NCI-H2227 (cell line): ENCODE measurements around the gene XYLT2.
"Not testable (repeated sequence)": the region's sequence is repeated elsewhere in the genome, so short reads cannot be mapped to it uniquely, and the experiment has no call there.

Experiments
- DNase-seq: peaks from one replicate; lab custom pipeline; 2025; ENCODE audit not compliant: unreplicated experiment; lab: John Stamatoyannopoulos, UW

Gene XYLT2

DNA sequence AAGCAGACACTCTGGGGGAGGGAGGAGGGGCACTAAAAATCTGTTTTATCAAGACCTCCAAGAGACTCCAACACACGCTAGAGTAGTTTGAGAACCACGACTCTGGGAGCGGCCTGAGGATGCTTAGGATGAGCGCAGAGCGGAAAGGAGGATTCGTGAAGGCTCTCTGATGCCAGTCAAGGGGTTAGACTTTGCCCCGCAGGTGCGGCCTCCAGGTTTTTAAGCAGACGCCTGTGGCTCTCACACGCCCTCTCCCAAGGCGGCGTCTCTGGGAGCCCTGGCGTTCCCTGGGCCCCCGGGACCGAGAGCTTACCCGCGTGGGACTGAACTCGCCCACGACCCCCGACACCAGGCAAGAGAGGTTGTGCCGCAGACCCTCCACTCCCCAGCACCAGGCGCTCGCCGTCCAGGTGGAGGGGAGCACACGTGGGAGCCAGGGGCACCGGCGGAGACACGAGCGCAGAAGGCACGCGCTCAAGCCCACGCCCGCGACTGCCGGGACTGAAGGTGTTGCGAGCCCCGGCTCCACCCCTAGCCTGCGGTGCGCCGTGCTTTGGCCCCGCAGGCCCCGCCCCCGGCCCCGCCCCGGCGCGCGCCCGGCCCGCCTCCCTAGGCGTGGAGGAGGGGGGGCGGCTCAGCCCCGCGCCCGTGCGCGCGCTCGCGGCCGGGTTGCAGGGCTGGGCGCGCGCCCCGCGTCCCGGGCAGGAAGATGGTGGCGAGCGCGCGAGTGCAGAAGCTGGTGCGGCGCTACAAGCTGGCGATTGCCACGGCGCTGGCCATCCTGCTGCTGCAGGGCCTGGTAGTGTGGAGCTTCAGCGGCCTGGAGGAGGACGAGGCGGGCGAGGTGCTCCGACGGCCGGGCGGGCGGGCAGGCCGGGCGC, at the start of gene XYLT2:
Gene XYLT2, plus strand, starts transcription at position 695 of the 881 bp plus-strand sequence. Its CDS starts 15 bp downstream, at position 710.
- peak; percentile 92 for DNase-seq

DNA sequence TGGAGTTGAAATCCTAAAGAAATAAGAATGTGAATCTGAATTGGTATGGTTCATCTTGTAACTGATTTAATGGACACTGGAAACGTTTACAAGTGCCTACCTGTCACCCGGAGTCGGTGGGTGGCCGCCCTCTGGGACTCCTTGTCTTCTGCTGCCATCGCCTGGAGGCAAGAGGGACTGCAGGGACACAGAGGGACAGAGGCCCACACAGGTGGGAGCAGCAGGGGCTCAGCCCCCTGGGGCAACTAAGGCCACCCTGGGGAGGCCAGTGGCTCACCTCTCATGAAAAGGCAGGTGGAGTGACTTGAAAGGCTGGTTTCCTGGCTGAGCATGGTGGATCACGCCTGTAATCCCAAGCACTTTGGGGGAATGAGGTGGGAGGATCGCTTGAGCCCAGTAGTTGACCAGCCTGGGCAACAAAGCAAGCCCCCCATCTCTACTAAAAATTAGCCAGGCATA, 48.5 kb upstream of the XYLT2 start:
- DNase-seq, result peak; percentile 76

DNA sequence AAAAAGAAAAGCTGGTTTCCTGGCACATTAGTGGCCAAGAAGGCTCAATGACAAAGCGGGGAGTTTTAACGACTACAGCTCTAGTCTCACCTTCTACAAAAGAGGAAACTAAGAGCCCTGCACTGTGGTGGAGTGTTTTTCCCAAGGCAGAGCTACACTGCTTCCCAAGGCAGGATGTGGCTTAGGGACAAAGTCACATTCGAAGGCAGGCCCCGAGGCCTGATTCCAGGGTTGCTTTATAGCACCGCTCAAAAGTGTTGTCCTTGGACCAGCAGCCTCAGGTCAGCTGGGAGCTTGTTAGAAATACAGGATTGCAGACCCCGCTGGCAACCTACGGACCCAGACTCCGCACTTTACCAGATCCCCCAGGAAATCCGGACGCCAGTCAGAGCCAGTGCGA, 47.9 kb upstream of the XYLT2 start:
- DNase-seq, result no peak

DNA sequence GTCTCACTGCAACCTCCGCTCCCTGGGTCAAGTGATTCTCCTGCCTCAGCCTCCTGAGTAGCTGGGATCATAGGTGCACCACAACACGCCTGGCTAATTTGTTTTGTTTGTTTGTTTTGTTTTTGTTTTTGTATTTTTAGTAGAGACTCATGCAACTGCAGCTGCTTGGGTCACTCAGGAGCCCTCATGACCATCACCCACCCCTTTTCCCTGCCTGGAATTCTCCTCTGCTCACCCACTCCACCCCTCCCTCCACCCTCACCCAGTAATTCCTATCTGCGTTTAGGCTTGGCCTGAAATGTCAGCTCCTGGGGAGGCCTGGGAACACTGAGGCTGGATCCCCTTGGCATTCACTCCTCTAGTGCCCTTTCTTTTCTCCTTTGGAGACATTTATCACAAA, 46.1 kb upstream of the XYLT2 start:
- DNase-seq, result no peak

DNA sequence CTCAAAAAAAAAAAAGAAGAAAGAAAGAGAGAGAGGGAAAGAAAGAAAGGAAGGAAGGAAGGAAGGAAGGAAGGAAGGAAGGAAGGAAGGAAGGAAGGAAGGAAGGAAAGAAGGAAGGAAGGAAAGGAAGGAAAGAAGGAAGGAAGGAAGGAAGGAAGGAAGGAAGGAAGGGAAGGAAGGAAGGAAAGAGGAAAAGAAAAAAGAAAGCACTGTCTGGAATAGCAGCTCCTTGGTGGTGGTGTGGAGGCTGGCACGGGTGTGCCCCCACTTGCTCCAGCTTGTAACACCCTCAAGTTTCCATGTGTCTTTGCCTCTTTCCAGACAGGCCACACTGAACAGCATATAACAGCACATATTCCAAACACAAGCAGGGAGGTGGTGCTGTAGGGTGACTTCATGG, 45.1 kb upstream of the XYLT2 start:
- not testable (repeated sequence) for DNase-seq

DNA sequence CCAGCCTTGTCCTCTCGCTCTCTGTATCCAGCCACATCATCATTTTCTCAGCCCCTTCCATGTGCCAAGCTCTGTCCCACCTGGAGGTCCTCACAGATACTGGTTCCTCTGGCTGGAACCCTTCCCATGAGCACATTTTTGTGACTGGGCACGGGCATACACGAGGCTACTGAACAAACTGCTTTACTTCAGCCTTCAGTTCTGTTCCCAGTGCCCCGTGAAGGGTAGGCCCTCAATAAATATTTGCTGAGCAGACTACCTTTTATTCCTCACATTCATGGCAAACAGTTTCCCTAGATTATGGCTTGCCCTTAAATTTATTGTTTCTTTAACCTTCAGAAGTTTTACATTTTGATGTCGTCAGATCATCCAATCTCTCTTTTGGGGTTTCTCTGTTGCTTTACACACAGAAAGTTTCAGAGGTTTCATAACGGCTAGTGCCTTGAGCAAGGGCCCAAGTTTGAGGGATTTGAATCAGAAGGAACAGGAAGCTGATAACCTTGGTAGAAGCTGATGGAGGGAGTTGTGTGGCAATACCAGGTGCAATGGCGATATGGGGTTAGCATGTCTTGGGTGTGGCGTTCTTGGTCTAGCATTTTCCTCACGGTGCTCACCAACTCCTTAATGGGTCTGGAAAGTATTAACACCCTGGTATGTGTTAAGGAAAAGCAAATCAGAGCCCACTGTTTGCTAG, 43.9 kb upstream of the XYLT2 start:
- no peak for DNase-seq

DNA sequence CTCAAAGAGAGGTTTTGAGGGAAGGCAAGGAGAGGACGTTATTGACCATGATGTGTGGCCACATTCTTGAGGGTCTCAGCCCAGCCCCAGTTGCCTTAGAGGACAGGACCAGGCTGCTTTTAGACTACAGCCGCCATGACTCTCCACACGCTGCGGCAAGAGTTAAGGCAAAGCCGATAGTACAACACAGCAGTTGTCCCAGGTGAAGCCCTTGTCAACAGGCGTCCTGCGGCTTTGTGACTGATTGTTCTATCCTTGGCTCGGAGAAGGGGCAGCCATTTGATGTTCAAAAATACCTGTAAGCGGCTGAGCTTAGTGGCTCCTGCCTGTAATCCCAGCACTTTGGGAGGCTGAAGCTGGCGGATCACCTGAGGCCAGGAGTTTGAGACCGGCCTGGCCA, 42.9 kb upstream of the XYLT2 start:
- DNase-seq, result no peak

DNA sequence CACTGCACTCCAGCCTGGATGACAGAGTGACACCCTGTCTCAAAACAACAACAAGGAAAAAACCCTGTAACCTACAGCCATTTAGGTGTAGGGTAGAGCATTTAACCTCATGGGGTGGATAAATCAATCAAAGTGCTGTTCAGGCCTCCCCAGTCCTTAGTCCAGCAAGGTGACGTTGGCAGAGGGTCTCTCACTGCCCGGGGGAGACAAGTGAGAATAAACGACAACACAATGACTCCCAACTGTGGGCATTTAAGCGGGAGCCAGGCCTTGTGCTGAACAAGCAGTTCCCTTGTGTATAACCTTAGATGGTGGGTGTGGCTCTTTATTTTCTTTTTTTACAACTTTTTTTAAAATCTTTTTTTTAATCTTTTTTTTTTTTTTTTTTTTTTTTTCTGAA, 42.3 kb upstream of the XYLT2 start:
- no peak for DNase-seq

DNA sequence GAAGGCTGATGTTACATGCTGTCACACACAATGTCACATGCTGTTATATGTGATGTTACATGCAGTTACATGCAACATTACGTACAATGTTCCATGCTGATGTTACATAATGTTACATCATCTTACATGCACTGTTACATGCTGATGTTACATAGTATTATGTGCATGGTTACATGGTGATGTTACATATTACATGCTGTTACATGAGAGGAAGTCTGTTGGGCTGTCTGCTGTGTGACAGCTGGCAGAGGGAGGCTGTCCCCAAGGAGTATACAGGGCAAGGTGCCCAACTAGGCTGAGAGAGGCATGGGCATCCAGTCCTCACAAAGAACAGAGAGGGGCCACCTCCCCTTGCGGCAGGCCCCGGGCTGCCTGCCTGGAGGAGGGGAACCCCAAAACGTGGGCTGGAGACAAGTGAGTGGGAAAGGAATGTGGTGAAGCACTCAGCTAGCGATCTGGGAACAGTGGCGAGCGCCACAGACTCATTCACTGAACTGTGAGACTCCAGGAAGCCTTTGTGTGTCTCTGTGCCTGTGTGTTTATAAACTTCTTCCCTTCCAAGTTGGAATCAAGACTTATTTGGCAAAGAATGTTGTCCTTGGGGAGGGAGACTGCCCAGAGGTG, 41.0 kb upstream of the XYLT2 start:
- DNase-seq, result no peak

DNA sequence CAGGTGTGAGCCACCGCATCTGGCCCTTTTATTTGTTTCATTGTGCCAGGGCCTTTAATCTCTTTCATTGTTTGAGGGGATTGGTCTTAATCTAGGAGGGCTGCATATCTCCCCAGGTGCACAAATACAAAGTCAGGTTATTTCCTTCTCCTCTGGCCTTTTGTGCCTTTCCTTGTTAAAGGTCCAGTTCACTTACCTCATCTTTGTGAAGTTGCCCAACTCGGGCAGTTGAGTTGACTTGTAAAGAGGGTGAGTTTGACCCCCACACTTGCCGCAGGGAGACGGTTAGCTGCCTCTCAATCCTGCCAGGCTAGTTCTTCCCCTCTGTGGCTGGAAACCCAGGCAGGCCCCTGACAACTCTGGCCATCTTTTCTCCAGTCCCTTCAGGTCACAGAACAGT, 38.3 kb upstream of the XYLT2 start:
- DNase-seq, result no peak

DNA sequence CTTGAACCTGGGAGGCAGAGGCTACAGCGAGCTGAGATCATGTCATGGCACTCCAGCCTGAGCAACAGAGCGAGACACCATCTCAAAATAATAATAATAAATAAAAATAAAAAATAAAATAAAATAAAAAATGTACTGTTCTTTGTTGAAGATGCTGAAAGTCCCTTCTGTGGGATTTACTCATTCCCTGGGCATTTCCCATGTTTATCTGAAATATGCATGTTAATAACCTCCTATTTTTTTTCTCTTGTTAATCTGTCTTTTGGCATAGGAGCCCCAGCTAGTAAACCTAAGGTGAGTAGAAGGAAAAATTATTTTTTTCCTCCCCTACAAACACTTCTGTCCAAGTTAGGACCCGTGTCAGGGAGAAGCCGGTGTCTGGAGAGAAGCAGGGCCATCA, 37.3 kb upstream of the XYLT2 start:
- no peak for DNase-seq

DNA sequence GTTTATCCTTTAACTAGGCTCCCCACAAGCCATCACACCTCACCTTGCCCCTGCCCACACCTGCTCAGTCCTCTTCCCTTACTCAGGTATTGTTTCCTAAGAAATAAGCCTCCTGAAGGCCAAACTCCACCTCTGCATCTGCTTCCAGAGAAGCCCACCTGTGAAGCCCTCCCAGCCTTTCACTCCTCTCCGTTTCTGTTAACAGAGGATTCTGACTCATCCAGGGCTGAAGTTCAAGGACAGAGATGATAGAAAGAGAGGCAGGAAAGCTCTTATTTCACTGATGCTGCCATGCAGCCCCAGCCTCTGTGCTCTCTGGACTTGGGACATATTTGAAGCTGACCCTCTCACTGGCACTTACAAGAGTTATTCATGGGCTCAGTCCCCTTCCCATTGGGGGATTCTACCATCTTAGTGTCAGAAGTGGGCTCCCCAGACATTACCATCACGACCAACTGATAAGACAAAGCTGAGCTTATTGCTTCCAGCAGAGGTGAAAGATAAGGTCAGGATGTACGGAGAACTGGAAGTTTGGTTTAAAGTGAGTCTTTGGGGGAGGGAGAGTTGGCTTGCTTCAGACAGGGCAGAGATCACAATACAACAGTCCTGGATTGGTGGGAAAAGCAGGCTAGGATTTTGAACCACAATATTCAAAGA, 35.3 kb upstream of the XYLT2 start:
- DNase-seq, result no peak

DNA sequence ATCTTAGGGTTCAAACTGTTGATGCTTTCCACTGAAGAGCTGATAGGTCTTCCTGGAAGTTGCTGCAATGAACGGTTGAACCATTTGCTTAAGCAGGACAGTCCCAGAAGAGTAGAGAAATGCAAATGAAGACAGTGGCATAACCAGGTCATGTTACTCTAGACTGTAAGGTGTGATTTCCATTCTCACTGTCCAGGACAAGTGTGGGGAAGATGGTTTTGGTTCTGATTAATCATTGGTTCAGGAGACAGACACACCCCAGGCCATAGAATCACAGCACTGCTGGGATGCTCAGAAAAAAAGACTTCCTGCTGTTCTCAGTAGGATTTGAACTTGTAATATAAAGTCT, 34.8 kb upstream of the XYLT2 start:
- DNase-seq, result no peak

DNA sequence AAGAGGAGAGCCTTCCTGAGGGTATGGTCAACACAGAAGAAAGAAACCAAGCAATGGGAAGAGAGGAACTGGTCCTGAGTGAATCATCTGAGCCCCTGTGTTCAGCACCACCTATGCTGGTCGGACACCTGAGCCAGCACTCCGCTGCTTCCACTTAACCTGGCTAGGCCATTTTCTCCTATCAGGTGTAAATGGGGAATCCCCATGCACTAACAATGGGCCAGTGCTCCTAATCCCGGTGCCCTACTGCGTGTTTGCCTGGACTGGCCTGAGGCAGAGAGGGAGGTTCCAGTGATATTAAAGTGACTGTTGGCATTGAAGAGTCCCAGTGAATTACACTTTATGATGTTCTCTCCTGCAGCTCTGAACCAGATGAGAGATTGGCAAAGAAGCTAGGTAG, 34.4 kb upstream of the XYLT2 start:
- DNase-seq, result no peak

DNA sequence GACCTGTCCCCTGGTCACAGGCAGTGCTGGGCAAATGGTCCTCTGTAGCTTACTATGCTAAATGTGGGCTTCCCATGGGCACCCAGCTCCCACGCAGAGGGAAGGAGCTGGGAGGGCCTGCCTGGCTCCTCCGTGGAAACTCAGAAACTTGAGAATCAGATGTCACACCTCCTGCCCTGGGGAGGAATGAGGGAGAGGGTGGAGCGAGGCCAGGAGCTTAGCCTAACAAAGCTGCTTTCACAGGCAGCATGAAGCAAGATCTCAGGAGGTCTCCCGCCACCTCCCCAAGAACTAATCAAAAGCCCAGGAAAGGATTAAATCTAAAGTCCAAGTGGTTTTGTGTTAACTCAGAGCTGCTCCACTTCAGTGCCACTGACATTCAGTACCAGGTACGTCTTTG, 33.6 kb upstream of the XYLT2 start:
- no peak for DNase-seq

DNA sequence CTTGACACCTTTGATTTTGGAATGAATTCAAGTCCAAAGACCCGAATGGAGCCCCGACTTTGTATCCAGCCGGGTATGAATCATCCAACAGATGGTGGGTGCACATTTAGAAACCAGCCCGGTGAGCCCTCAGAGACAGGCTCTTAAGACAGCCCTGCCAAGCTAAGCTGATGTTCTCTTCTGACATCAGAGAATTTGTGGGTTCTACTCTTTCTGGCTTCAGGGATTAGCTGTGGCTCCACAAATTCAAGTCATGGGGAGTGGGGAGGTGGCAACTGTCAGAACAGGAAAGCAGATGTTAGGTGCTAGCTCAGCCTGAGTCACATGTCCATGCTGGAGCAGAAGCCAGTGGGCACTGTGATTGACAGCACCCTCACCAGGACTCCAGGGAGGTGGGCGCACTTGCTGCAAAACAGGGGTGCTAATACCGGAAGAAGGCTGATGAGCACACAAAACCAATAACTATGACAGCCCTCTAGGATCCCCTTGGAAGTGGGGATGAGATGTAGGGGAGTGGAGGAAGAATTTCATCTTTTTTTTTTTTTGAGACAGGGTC, 31.4 kb upstream of the XYLT2 start:
- DNase-seq, result no peak

DNA sequence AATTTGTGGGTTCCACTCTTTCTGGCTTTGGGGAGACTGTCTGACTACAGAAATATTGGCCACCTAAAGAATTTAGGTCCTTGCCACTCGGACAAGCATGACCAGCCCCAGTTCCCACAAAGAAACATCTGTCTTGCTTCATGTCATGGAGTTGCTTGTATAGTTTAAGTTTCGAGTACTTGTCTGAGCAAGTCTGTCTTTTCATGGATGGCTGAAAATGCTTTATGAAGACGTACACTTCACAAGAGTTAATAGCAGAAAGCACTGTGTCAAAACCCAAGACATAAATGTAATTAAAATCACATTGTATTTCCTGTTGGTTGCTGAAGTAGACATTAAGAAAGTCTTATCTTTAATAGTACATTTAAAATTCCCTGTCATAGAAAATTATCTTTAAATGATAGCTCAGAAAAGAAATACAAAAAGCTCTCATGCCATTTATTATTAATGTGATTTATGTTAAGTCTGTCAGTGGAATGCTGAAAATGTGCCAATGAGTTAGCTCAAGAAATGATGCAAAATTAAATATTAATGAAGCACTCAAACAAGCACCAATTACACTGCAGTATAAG, 29.8 kb upstream of the XYLT2 start:
- DNase-seq, result no peak

DNA sequence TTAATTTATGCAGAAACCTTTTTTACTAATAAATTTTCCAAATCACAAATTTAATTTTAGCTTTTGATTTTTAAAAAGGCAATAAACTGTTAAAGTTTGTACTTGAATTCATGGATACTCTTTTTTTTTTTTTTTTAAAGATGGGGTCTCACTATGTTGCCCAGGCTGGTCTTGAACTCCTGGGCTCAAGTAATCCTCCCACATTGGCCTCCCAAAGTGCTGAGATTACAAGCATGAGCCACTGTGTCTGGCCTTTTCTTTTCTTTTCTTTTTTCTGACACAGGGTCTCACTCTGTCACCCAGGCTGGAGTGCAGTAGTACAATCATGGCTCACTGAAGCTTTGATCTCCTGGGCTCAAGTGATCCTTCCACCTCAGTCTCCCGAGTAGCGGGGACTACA, 29.3 kb upstream of the XYLT2 start:
- DNase-seq, result not testable (repeated sequence)

DNA sequence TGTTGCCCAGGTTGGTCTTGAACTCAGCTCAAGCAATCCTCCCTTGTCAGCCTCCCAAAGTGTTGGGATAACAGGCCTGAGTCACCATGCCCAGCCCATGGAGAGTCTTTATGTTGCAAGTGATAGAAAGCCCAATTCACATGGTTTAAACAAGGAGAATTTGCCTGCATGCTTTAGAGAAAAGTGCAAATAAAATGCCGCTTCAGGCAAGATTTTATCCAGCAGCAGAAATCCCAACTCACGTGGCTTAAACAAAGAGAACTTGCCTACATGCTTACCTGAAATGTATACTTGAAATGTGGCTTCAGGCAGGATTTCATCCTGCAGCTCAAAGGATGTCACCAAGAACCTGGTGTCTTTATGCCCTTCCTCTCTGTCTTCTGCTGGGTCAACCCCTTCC, 28.8 kb upstream of the XYLT2 start:
- DNase-seq, result no peak

DNA sequence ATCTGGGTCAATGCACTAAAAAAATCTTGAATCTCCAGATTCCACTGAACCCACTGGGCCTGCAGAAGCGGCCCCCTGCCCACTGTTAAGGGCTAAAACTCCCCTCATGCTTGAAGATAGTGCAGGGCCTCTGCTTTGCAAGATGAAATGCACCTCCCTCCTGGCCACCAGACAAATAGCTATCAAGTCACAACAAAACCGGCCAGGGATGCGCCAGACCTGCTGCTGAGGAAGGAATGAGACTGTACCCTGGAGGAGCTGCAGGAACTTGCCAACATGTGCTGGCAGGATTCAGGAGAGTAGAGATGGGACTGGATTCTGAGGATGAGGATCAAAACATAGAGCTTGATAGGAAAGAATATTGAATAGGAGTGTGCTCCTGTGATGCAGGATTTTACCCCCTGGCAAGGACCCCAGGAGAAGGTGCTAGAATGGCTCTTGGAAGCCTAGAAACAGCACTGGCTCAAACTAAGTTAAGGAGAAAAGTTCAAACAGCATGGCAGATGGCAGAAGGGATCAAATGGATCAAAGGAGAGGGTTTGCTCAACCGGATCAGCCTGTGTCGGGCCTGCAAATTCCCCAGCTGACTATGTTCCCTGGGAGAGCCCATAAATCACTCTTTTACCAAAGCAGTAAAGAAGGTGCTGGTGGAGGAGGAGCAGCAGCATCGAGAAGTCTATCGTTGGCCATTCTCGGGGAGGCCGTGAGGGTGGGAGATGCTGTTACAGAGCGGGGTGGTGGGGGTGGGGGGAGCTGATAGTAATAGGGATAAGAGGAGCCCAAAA, 27.2 kb upstream of the XYLT2 start:
- no peak for DNase-seq
